ENCODE results near the gene GTF3C1. TPM values are rescaled to one million over a fixed set of nuclear protein-coding genes. Genes with fewer than 3 reads are reported as not detected.

GTF3C1 gene
- total RNA-seq, 1 experiment from 2014 or later = 38.1 TPM

- no peaks in the 10 kb centered on the region for H3K9me3 Mint-ChIP-seq (ENCODE audit: unreplicated experiment)
- H3K4me1 Mint-ChIP-seq (ENCODE audit: insufficient read depth, unreplicated experiment) = no peaks in the 10 kb centered on the region
- POLR2A ChIA-PET = no interaction called here
- no peak overlapping the region for H3K4me3 Mint-ChIP-seq (ENCODE audit: unreplicated experiment)
- no peaks in the 10 kb centered on the region for H3K27me3 Mint-ChIP-seq (ENCODE audit: insufficient read depth, unreplicated experiment)
- peaks cover 92% of the 10 kb centered on the region for H3K36me3 Mint-ChIP-seq (ENCODE audit: insufficient read depth, unreplicated experiment)
- CTCF ChIA-PET = interaction anchor here (0.6 to 1.2 kb wide), 3 partner anchors 14 to 576 kb away, joined by 3 to 5 read pairs (median 4); no protein-coding TSS in a partner anchor
- BruUV-seq (replicated peaks) = no TSS peak
- no peak overlapping the region for H3K27ac Mint-ChIP-seq (ENCODE audit: low read depth, unreplicated experiment)
- peak; percentile 8 for DNase-seq (ENCODE audit: unreplicated experiment)
- TF ChIP-seq, protein P1, sequence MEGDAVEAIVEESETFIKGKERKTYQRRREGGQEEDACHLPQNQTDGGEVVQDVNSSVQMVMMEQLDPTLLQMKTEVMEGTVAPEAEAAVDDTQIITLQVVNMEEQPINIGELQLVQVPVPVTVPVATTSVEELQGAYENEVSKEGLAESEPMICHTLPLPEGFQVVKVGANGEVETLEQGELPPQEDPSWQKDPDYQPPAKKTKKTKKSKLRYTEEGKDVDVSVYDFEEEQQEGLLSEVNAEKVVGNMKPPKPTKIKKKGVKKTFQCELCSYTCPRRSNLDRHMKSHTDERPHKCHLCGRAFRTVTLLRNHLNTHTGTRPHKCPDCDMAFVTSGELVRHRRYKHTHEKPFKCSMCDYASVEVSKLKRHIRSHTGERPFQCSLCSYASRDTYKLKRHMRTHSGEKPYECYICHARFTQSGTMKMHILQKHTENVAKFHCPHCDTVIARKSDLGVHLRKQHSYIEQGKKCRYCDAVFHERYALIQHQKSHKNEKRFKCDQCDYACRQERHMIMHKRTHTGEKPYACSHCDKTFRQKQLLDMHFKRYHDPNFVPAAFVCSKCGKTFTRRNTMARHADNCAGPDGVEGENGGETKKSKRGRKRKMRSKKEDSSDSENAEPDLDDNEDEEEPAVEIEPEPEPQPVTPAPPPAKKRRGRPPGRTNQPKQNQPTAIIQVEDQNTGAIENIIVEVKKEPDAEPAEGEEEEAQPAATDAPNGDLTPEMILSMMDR (IDR thresholded peaks at IDR 0.05; ENCODE audit: unreplicated experiment) = no peak
- intact Hi-C loops (cut with micrococcal nuclease) = no loop called here
Observed at GRCh38 chr16:27470567-27471431, 78.9 kb downstream of the GTF3C1 start.

DNA sequence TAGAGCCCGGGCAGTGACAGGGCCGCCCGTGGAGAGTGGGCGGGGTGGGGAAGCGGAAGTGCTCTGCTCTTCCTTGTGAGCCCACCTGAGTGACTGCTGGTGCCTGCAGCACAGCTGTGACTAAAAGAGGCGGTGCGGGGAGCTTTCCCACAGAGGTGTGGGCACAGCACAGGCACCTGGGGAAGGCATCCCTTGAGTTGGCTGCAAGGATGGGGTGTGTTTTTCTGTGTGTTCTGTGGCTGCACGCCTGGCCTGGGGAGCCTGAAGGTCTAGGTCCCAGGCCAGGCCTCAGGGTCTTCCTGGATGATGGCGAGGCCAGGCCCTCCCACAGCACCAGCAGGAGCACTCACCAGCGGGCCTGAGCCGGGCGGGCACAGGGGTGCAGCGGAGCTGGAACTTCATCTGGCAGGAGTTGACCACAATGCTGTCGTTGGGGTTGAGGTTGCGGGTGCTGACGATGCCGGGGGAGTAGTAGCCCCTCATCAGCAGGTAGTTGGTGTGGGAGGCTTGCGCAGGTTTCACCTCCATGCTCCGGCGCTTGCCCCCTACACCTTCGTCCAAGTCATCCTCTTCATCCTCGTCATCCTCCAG lies 80.7 kb downstream of the GTF3C1 start:
- Mint-ChIP-seq H3K27me3 (ENCODE audit: insufficient read depth, unreplicated experiment) (no peaks in the 10 kb centered on the region), H3K4me1 (ENCODE audit: insufficient read depth, unreplicated experiment) (no peaks in the 10 kb centered on the region)
- no TSS peak for BruUV-seq (replicated peaks)

DNA sequence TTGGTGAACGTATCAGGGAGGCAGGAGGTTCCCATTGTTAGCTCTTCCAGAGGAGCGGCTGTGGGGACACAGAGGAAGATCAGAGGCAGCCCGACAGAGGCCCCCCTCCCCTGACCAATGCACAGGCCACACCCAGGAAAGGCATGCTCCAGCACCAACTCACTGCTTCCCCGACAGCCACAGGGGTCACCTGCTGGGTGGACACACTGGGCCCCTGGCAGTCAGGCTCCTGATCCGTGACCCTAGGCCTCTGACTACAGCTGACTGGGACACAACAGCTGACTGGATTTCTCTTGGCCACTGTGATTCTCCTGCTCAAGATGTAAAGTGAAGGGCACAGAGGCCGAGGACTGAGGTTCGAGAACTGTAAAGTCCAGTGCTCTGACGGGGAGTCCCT lies 84.2 kb downstream of the GTF3C1 start:
- no peak overlapping the region for H3K4me3 Mint-ChIP-seq (ENCODE audit: unreplicated experiment)
- H3K9me3 Mint-ChIP-seq (ENCODE audit: unreplicated experiment) = no peaks in the 10 kb centered on the region
- no peak overlapping the region for H3K27ac Mint-ChIP-seq (ENCODE audit: low read depth, unreplicated experiment)
- no TSS peak for BruUV-seq (replicated peaks)
- intact Hi-C loops (cut with micrococcal nuclease) = no loop called here
- POLR2A ChIA-PET = no interaction called here
- no peak for DNase-seq (ENCODE audit: unreplicated experiment)
- H3K36me3 Mint-ChIP-seq (ENCODE audit: insufficient read depth, unreplicated experiment) = peaks cover 83% of the 10 kb centered on the region
- H3K4me1 Mint-ChIP-seq (ENCODE audit: insufficient read depth, unreplicated experiment) = no peaks in the 10 kb centered on the region
- no peaks in the 10 kb centered on the region for H3K27me3 Mint-ChIP-seq (ENCODE audit: insufficient read depth, unreplicated experiment)
- CTCF ChIA-PET = interaction anchor here (1.1 to 4.6 kb wide), 3 partner anchors 97 to 272 kb away, joined by 3 to 20 read pairs (median 4); no protein-coding TSS in a partner anchor
- TF ChIP-seq, protein P1 (IDR thresholded peaks at IDR 0.05; ENCODE audit: unreplicated experiment) = no peak

More for the DNA sequence above, 80.7 kb downstream of the GTF3C1 start:
- Mint-ChIP-seq H3K27ac (ENCODE audit: low read depth, unreplicated experiment) (peak overlapping the region; percentile 58), H3K9me3 (ENCODE audit: unreplicated experiment) (no peaks in the 10 kb centered on the region), H3K36me3 (ENCODE audit: insufficient read depth, unreplicated experiment) (peaks cover 89% of the 10 kb centered on the region), H3K4me3 (ENCODE audit: unreplicated experiment) (no peak overlapping the region)
- no peak for DNase-seq (ENCODE audit: unreplicated experiment)
- CTCF ChIA-PET = interaction anchor here (0.6 kb wide), 1 partner anchor 41 kb away, joined by 3 read pairs; no protein-coding TSS in a partner anchor
- POLR2A ChIA-PET = no interaction called here
- TF ChIP-seq, protein P1 (IDR thresholded peaks at IDR 0.05; ENCODE audit: unreplicated experiment) = no peak
- intact Hi-C loops (cut with micrococcal nuclease) = no loop called here

Data from MCF 10A (cell line).